K562 (cell line): ENCODE measurements around the gene GLRA3. TPM values are rescaled to one million over a fixed set of nuclear protein-coding genes. Genes with fewer than 3 reads are reported as not detected.

ENCODE experiments used
- ATAC-seq: fragments of 200-7000 bp; cut with Tn5 transposase; 3 replicates; pipeline ENCODE4 v1.9.1; 2020; ENCODE audit warnings: moderate library complexity
- BruUV-seq: library from RNA; stranded (reverse); fragments of 400-500 nt; replicated peaks from 2 replicates; lab custom pipeline; 2021; lab: Mats Ljungman, UMichigan
- CTCF ChIA-PET: fragments of 300-600 bp; formaldehyde crosslinking; extraction: SDS; loops from one replicate; lab custom pipeline; 2021; ENCODE audit warnings: low intra/inter-chr PET ratio; lab: Yijun Ruan, JAX
- POLR2A ChIA-PET: fragments of 300-600, 350-650 bp; sonication (Branson Sonifier 250); formaldehyde crosslinking; extraction: SDS; loops from one replicate; lab custom pipeline; 2021; ENCODE audit warnings: antibody characterized with exemption, inconsistent platforms; lab: Yijun Ruan, JAX
- DNase-seq, 4 experiments: peaks; one replicate each; pipeline versions ENCODE4 v3.0.0 to v3.0.0-alpha.2; 2011 to 2018; ENCODE audit warnings: low spot score in 3 of 4, mixed read lengths in 3 of 4; ENCODE audit errors: extremely low read depth in 1 of 4
- FAIRE-seq: peaks from 2 replicates; lab custom pipeline; 2011; peaks lifted over from hg19 to GRCh38; lab: Jason Lieb, UNC
- H2AFZ ChIP-seq: 2 replicates; pipeline ENCODE4 v1.6.0; 2011; ENCODE audit warnings: low read depth, low read length, control low read depth, inconsistent platforms
- H3K27ac ChIP-seq: fragments of 200-600 bp; 3 replicates; pipeline ENCODE4 v1.8.0; 2011; ENCODE audit warnings: low read depth, mild to moderate bottlenecking, control low read depth, inconsistent platforms, low read length, moderate library complexity, mixed read lengths; ENCODE audit errors: extremely low read depth
- H3K27me3 ChIP-seq, 2 experiments: fragments of 300-600 bp in 1 of 2; 2 replicates in 1 of 2; 3 replicates in 1 of 2; pipeline versions ENCODE4 v1.6.0 to v1.8.0; 2011; ENCODE audit warnings: inconsistent platforms in 2 of 2, low read length in 2 of 2, mild to moderate bottlenecking in 1 of 2, mixed read lengths in 1 of 2, moderate library complexity in 1 of 2; ENCODE audit not compliant: control insufficient read depth in 2 of 2, insufficient read depth in 2 of 2
- H3K36me3 ChIP-seq: fragments of 300-600 bp; 3 replicates; pipeline ENCODE4 v1.8.0; 2011; ENCODE audit warnings: mild to moderate bottlenecking, low read length, inconsistent platforms; ENCODE audit not compliant: control insufficient read depth, insufficient read depth
- H3K4me1 ChIP-seq, 2 experiments: fragments of 200-600 bp in 1 of 2; replicated peaks in 1 of 2; 2 replicates in 1 of 2; 3 replicates in 1 of 2; pipeline versions ENCODE4 v1.5.1 to v1.8.0; 2011; ENCODE audit warnings: inconsistent platforms in 2 of 2, low read length in 2 of 2, mild to moderate bottlenecking in 1 of 2, mixed read lengths in 1 of 2, moderate library complexity in 1 of 2; ENCODE audit not compliant: control insufficient read depth in 2 of 2, insufficient read depth in 2 of 2
- H3K4me2 ChIP-seq: 2 replicates; pipeline ENCODE4 v1.6.1; 2011; ENCODE audit warnings: low read length, control low read depth, inconsistent platforms, mixed read lengths; ENCODE audit not compliant: insufficient read depth
- H3K4me3 ChIP-seq: fragments of 200-600 bp; sonication (generic), shearing (Covaris generic); 2 replicates; pipeline ENCODE4 v1.5.1; 2016; ENCODE audit warnings: control low read depth, inconsistent platforms
- H3K79me2 ChIP-seq: fragments of 200-600 bp; 3 replicates; pipeline ENCODE4 v1.8.0; 2011; ENCODE audit warnings: low read length, inconsistent platforms; ENCODE audit not compliant: control insufficient read depth, insufficient read depth
- H3K9ac ChIP-seq, 2 experiments: 2 replicates each; pipeline versions ENCODE4 v1.6.0 to v1.6.1; 2011; ENCODE audit warnings: low read depth in 2 of 2, low read length in 2 of 2, control low read depth in 1 of 2, inconsistent platforms in 1 of 2, mild to moderate bottlenecking in 1 of 2, mixed read lengths in 1 of 2; ENCODE audit not compliant: insufficient read depth in 1 of 2
- H3K9me1 ChIP-seq: one replicate; pipeline ENCODE4 v1.6.0; 2011; ENCODE audit warnings: inconsistent platforms, mild to moderate bottlenecking, low read length, moderate library complexity; ENCODE audit not compliant: control insufficient read depth, insufficient read depth
- H3K9me3 ChIP-seq: replicated peaks from 2 replicates; pipeline ENCODE4 v1.5.1; 2011; ENCODE audit warnings: low read depth, low read length, inconsistent platforms; ENCODE audit not compliant: control insufficient read depth, insufficient read depth
- H4K20me1 ChIP-seq: replicated peaks from 2 replicates; pipeline ENCODE4 v1.6.1; 2011; ENCODE audit warnings: low read length, inconsistent platforms, mixed read lengths; ENCODE audit not compliant: control insufficient read depth, insufficient read depth
- CBX5 ChIP-seq: IDR thresholded peaks from 2 replicates; pipeline ENCODE4 v1.6.1; 2014; ENCODE audit warnings: low read depth, borderline replicate concordance
- FOSL1 ChIP-seq: fragments of 200-800 bp; sonication (Bioruptor generic); conservative IDR thresholded peaks from 2 replicates; pipeline ENCODE4 v1.6.1; 2016; ENCODE audit warnings: missing genetic modification characterization, missing compliant biosample characterization
- MNT ChIP-seq, 2 experiments: fragments of 450-650 bp; conservative IDR thresholded peaks; 2 replicates each; pipeline ENCODE4 v1.6.1; 2017; ENCODE audit warnings: mild to moderate bottlenecking in 2 of 2, moderate library complexity in 2 of 2
- PML ChIP-seq: IDR thresholded peaks from 2 replicates; pipeline ENCODE4 v1.6.1; 2012; ENCODE audit warnings: low read length, inconsistent platforms
- POLR2B ChIP-seq: fragments of 450-650 bp; IDR thresholded peaks from 2 replicates; pipeline ENCODE4 v1.6.1; 2018; ENCODE audit warnings: low read depth; ENCODE audit not compliant: partially characterized antibody
- PRMT5 ChIP-seq: sonication (generic); formaldehyde crosslinking; IDR thresholded peaks from 2 replicates; pipeline ENCODE4 v1.5.0; 2020; ENCODE audit warnings: missing genetic modification reagents
- SMAD4 ChIP-seq: fragments of 250-450 bp; sonication (Bioruptor Pico); conservative IDR thresholded peaks from 2 replicates; pipeline ENCODE4 v1.8.0; 2021; ENCODE audit warnings: inconsistent platforms, mild to moderate bottlenecking, moderate library complexity
- ZBTB49 ChIP-seq: sonication (generic); formaldehyde crosslinking; IDR thresholded peaks from 2 replicates; pipeline ENCODE4 v1.8.0; 2022; ENCODE audit warnings: missing genetic modification reagents, mild to moderate bottlenecking, borderline replicate concordance
- ZNF407 ChIP-seq: fragments of 450-650 bp; IDR thresholded peaks from 2 replicates; pipeline ENCODE4 v1.6.1; 2016; ENCODE audit warnings: low read depth
- ZNF584 ChIP-seq: fragments of 200-800 bp; sonication (Bioruptor generic); IDR thresholded peaks from 2 replicates; pipeline ENCODE4 v1.6.1; 2016; ENCODE audit warnings: low read depth, mild to moderate bottlenecking, missing genetic modification characterization, missing compliant biosample characterization
- ZNF707 ChIP-seq: fragments of 250-450 bp; sonication (Bioruptor Pico); conservative IDR thresholded peaks from 2 replicates; pipeline ENCODE4 v1.8.0; 2022; ENCODE audit warnings: inconsistent platforms, mild to moderate bottlenecking, moderate library complexity
- ZSCAN32 ChIP-seq: fragments of 450-650 bp; formaldehyde crosslinking; IDR thresholded peaks from 2 replicates; pipeline ENCODE4 v1.4.0; 2020; ENCODE audit warnings: mild to moderate bottlenecking, moderate library complexity
- in situ Hi-C: fragments of 300-500 bp; cut with MboI; formaldehyde crosslinking; loops from 4 replicates; pipeline ENCODE4 v1.15.0; 2018; ENCODE audit warnings: inconsistent platforms, mixed read lengths
- intact Hi-C: fragments of 100-400 bp; cut with micrococcal nuclease; formaldehyde crosslinking; loops from 2 replicates; pipeline ENCODE4 v1.14.2; 2022
- polyA plus RNA-seq, 8 experiments: library from polyadenylated mRNA; depleted of rRNA in 4 of 8; stranded (reverse) in 5 of 8; unstranded in 3 of 8; fragments of >200 nt; fragmentation: Nextera tagmentation in 2 of 8; fragmentation: Illumina TruSeq in 1 of 8; extraction: Ambion mirVana in 2 of 8; extraction: Trizol in 1 of 8; gene quantifications; 2 replicates each; pipeline versions ENCODE4 v1.2.1 to v1.2.3, GENCODE V29; 2011 to 2014; ENCODE audit warnings: inconsistent platforms in 1 of 8, missing spikeins in 1 of 8
- total RNA-seq, 7 experiments: library from RNA; depleted of rRNA in 6 of 7; stranded (reverse); fragments of >200 nt in 6 of 7; fragmentation: Illumina TruSeq in 2 of 7; extraction: Trizol in 2 of 7; gene quantifications; 2 replicates each; pipeline versions ENCODE4 v1.2.1 to v1.2.3, GENCODE V29; 2011 to 2021; ENCODE audit warnings: low replicate concordance in 1 of 7

GLRA3 gene
- total and polyA plus RNA-seq, 9 of the 15 experiments (the other 6 are each of a cell fraction or from before 2014, with no cell fraction given), result 0.06 to 0.14 (median 0.08) TPM; not detected in 2

GRCh38 chr4:174835536-174835935, 6.5 kb upstream of the GLRA3 start:
- ATAC-seq (no peak), FAIRE-seq (no peak), DNase-seq (no peak)
- POLR2A ChIA-PET, result no interaction called here
- Histone ChIP-seq H3K4me1 (no peaks in the 10 kb centered on the region), H3K4me3 (no peak overlapping the region), H3K27me3 (no peaks in the 10 kb centered on the region), H3K36me3 (no peaks in the 10 kb centered on the region), H3K27ac (no peak overlapping the region), H3K9me1 (no peaks in the 10 kb centered on the region), H3K9ac (no peak overlapping the region), H4K20me1 (no peaks in the 10 kb centered on the region), H3K79me2 (no peaks in the 10 kb centered on the region), H3K4me2 (no peak overlapping the region), H2AFZ (no peak overlapping the region), H3K9me3 (no peaks in the 10 kb centered on the region)
- in situ Hi-C loops, result loop anchor here (25.0 kb wide), 1 partner anchor 802 kb away; no protein-coding TSS in a partner anchor
- intact Hi-C loops, result no loop called here
- CTCF ChIA-PET, result no interaction called here
- BruUV-seq, result no TSS peak
- TF ChIP-seq ZNF407 (no peak), ZNF707 (CRISPR knock-in tag) (no peak), MNT (conservative IDR thresholded peaks at IDR 0.05) (no peak), FOSL1 (tag) (no peak), PML (no peak), ZNF584 (CRISPR knock-in tag) (no peak), ZBTB49 (CRISPR knock-in tag) (no peak), CBX5 (no peak), ZSCAN32 (CRISPR knock-in tag) (no peak), PRMT5 (no peak), POLR2B (no peak), SMAD4 (CRISPR knock-in tag) (no peak)
